H1 (cell line): ENCODE measurements around the gene KRT78.

Source experiments
- EGR1 ChIP-seq: IDR thresholded peaks from 2 replicates; pipeline ENCODE4 v1.6.1; 2011; ENCODE audit warnings: low read depth, low read length, borderline replicate concordance
- EZH2 ChIP-seq: fragments of 200-600 bp; sonication (generic); IDR thresholded peaks from 2 replicates; pipeline ENCODE4 v1.7.1; 2012; ENCODE audit warnings: low read depth, mild to moderate bottlenecking, moderate library complexity, low read length, inconsistent platforms; ENCODE audit not compliant: severe bottlenecking
- GTF2F1 ChIP-seq: IDR thresholded peaks from 2 replicates; pipeline ENCODE4 v1.6.1; 2012; ENCODE audit warnings: low read depth, low read length, improper control_type of control experiment, borderline replicate concordance

DNA sequence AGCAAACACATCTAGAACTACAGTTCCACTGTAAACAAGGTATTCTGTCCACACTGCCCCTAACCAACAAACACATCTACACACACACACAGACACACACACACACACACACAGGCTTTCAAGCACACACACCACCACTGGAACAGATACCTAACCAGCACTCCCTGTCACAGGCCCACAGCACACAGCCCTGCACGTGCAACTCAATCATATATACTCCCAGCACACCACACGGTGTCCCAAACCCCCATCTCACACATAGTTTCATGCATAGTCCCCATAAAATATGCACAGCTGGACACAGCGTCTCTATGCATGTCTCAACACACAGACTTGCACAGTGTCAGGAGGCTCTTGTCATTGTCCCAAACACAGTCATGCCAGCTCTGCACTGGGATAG lies 28.4 kb upstream of the KRT78 start:
- TF ChIP-seq EGR1 (no peak), GTF2F1 (no peak), EZH2 (no peak)
